Mesendoderm (in vitro differentiated cells): Measurements from ENCODE around the gene MYL1. TPM values are rescaled to one million over a fixed set of nuclear protein-coding genes. Genes with fewer than 3 reads are reported as not detected.

Experiments
- DNase-seq: peaks from one replicate; pipeline ENCODE4 v3.0.0; 2013
- H2AK5ac ChIP-seq: 2 replicates; pipeline ENCODE4 v1.6.1; 2013; ENCODE audit warnings: low read length, inconsistent platforms
- H2BK120ac ChIP-seq: 2 replicates; pipeline ENCODE4 v1.6.1; 2013; ENCODE audit warnings: low read depth, mild to moderate bottlenecking, low read length, moderate library complexity, mixed read lengths
- H2BK15ac ChIP-seq: replicated peaks from 2 replicates; pipeline ENCODE4 v1.6.1; 2013; ENCODE audit warnings: low read depth, mild to moderate bottlenecking, moderate library complexity
- H2BK5ac ChIP-seq: 2 replicates; pipeline ENCODE4 v1.6.1; 2013; ENCODE audit warnings: low read length, inconsistent platforms
- H3K18ac ChIP-seq: 2 replicates; pipeline ENCODE4 v1.6.1; 2013; ENCODE audit warnings: mild to moderate bottlenecking, low read length, mixed read lengths
- H3K23ac ChIP-seq: one replicate; pipeline ENCODE4 v1.6.1; 2013; ENCODE audit warnings: low read length
- H3K27ac ChIP-seq: 2 replicates; pipeline ENCODE4 v1.5.1; 2013; ENCODE audit warnings: low read depth, mild to moderate bottlenecking, inconsistent platforms, low read length, moderate library complexity
- H3K27me3 ChIP-seq: 2 replicates; pipeline ENCODE4 v1.6.1; 2013; ENCODE audit warnings: low read length, control low read depth, mild to moderate bottlenecking, inconsistent platforms; ENCODE audit not compliant: insufficient read depth, poor library complexity
- H3K36me3 ChIP-seq: 2 replicates; pipeline ENCODE4 v1.6.1; 2013; ENCODE audit warnings: low read length, inconsistent platforms; ENCODE audit not compliant: control insufficient read depth, insufficient read depth
- H3K4ac ChIP-seq: one replicate; pipeline ENCODE4 v1.6.1; 2013; ENCODE audit warnings: low read depth, mild to moderate bottlenecking, low read length, moderate library complexity
- H3K4me1 ChIP-seq: 2 replicates; pipeline ENCODE4 v1.6.1; 2013; ENCODE audit warnings: low read depth, low read length, inconsistent platforms; ENCODE audit not compliant: control insufficient read depth
- H3K4me2 ChIP-seq: 2 replicates; pipeline ENCODE4 v1.6.1; 2013; ENCODE audit warnings: low read length
- H3K4me3 ChIP-seq: 2 replicates; pipeline ENCODE4 v1.5.1; 2013; ENCODE audit warnings: mild to moderate bottlenecking, low read length
- H3K56ac ChIP-seq: one replicate; pipeline ENCODE4 v1.6.1; 2013; ENCODE audit warnings: low read length
- H3K79me1 ChIP-seq: 2 replicates; pipeline ENCODE4 v1.6.1; 2013; ENCODE audit warnings: low read length, inconsistent platforms
- H3K79me2 ChIP-seq: 2 replicates; pipeline ENCODE4 v1.6.1; 2013; ENCODE audit warnings: mild to moderate bottlenecking, low read length; ENCODE audit not compliant: control insufficient read depth, insufficient read depth
- H3K9ac ChIP-seq: 2 replicates; pipeline ENCODE4 v1.6.1; 2013; ENCODE audit warnings: low read length, inconsistent platforms
- H4K5ac ChIP-seq: one replicate; pipeline ENCODE4 v1.6.1; 2013; ENCODE audit warnings: low read length
- H4K8ac ChIP-seq: one replicate; pipeline ENCODE4 v1.6.1; 2013; ENCODE audit warnings: low read depth, mild to moderate bottlenecking, control low read depth, low read length, moderate library complexity
- WGBS: extraction: QIAGEN DNeasy Blood & Tissue Kit; methylation state at CpG from one replicate; pipeline ENCODE4 v1.1.7; 2013; ENCODE audit warnings: low lambda C conversion rate, missing lambda C conversion rate; ENCODE audit not compliant: insufficient coverage; ENCODE audit errors: extremely low coverage; 5-methylcytosine and 5-hydroxymethylcytosine counted together
- polyA plus RNA-seq, 2 experiments: library from polyadenylated mRNA; stranded (reverse); fragments of 200-250 nt; gene quantifications; one replicate each; pipeline ENCODE4 v1.2.3, GENCODE V29; 2013

The MYL1 gene
- polyA plus RNA-seq (2013, experiment 1 of 2) = not detected
- not detected for polyA plus RNA-seq (2013, experiment 2 of 2)

DNA sequence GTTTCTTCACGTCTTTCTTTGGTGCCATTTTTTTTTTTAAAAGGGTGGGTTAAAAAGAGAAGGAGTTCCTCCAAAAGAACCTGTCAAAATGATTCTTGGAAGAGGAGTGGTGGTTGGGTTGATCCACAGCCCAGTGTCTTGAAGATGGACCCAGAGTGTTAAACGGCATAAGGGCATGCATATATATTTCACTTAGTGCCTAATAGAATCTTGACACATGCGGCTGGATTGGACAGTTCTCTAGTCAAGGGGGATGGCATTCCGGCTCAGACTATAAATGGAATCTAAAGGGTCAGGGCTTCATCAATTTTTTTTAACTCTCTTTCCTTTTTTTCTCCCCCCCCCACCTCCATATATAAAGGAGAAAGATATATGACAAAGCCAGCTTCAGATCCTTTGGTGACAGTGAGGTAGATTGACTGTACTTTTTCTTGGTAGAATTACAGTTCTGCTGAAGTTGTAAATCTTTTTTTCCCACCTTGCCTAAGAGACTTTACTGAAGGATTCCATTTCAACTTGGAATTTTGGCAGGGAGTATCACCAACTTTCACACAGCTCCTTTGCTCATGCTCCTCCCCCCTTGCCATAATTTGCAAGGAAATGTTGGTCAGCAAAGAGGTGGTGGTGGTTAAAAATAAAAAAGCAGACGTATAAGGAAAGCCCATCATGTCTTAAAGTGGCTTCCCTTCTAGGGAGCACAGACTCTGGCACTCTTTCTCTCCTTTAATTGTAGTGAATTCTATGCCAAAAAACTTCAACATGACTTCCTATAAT lies at the start of gene MYL1:
MYL1 (minus strand) TSS at position 160 of the 774 bp plus-strand sequence; CDS start at position 28, 132 bp downstream.
- no peak within 1 kb of the TSS for H3K27ac ChIP-seq
- no peak within 1 kb of the TSS for H3K4ac ChIP-seq
- no peak within 1 kb of the TSS for H3K23ac ChIP-seq
- H4K5ac ChIP-seq = no peak within 1 kb of the TSS
- H3K36me3 ChIP-seq = no peaks in the 10 kb centered on the region
- no peaks in the 10 kb centered on the region for H3K79me1 ChIP-seq
- no peaks in the 10 kb centered on the region for H3K79me2 ChIP-seq
- no peak within 1 kb of the TSS for H3K18ac ChIP-seq
- no peak for DNase-seq
- H4K8ac ChIP-seq = no peak within 1 kb of the TSS
- no peak within 1 kb of the TSS for H2BK5ac ChIP-seq
- no peaks in the 10 kb centered on the region for H3K27me3 ChIP-seq
- no peak within 1 kb of the TSS for H3K56ac ChIP-seq
- H2BK15ac ChIP-seq = no peak within 1 kb of the TSS
- no peak within 1 kb of the TSS for H2AK5ac ChIP-seq
- no peak within 1 kb of the TSS for H3K9ac ChIP-seq
- no peak within 1 kb of the TSS for H3K4me2 ChIP-seq
- no peak within 1 kb of the TSS for H3K4me3 ChIP-seq
- H2BK120ac ChIP-seq = no peak within 1 kb of the TSS
- no peaks in the 10 kb centered on the region for H3K4me1 ChIP-seq
- WGBS = no CpG with 5 or more reads among the region's 5 CpGs

- no peak overlapping the region for H3K4me2 ChIP-seq
- H2BK120ac ChIP-seq = peak overlapping the region; percentile 62
- H3K79me2 ChIP-seq = no peaks in the 10 kb centered on the region
- H3K27ac ChIP-seq = peak overlapping the region; percentile 62
- H3K4me3 ChIP-seq = no peak overlapping the region
- peak overlapping the region; percentile 40 for H2BK5ac ChIP-seq
- peak overlapping the region; percentile 15 for H3K18ac ChIP-seq
- peak; percentile 11 for DNase-seq
- peak overlapping the region; percentile 92 for H3K4ac ChIP-seq
- peaks cover 7% of the 10 kb centered on the region for H3K4me1 ChIP-seq
- no peaks in the 10 kb centered on the region for H3K36me3 ChIP-seq
- H4K5ac ChIP-seq = peak overlapping the region; percentile 87
- H3K23ac ChIP-seq = no peak overlapping the region
- H4K8ac ChIP-seq = no peak overlapping the region
- H2AK5ac ChIP-seq = peak overlapping the region; percentile 99
- peak overlapping the region; percentile 14 for H3K9ac ChIP-seq
- H3K56ac ChIP-seq = peak overlapping the region; percentile 83
- no peak overlapping the region for H2BK15ac ChIP-seq
- H3K27me3 ChIP-seq = no peaks in the 10 kb centered on the region
- no peaks in the 10 kb centered on the region for H3K79me1 ChIP-seq
Measured at GRCh38 chr2:210363876-210364275, 48.9 kb upstream of the MYL1 start.

DNA sequence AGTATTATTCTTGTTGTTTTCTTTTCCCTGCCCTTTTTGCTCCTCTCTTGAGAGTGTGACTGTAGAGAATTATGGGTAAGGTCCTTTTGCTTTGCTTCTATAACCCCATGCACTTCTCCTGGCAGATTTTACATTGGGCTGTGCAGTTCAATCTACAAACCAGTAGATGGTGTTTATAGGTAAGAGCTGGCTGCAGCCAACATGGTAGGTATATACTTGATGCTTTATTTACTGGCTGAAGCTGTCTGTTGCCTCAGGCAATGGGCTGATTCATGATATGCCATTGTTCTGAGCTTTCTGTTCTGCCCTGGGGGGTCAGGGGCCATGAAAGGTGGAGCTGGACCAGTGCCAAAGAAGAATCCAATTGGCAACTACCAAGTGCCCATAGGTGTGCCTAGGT lies 48.3 kb upstream of the MYL1 start:
- H3K27me3 ChIP-seq = no peaks in the 10 kb centered on the region
- no peaks in the 10 kb centered on the region for H3K79me1 ChIP-seq
- H3K36me3 ChIP-seq = no peaks in the 10 kb centered on the region
- no peak overlapping the region for H4K8ac ChIP-seq
- H3K9ac ChIP-seq = no peak overlapping the region
- peak overlapping the region; percentile 99 for H2AK5ac ChIP-seq
- no peak overlapping the region for H2BK120ac ChIP-seq
- H3K27ac ChIP-seq = no peak overlapping the region
- H2BK5ac ChIP-seq = peak overlapping the region; percentile 40
- peaks cover 7% of the 10 kb centered on the region for H3K4me1 ChIP-seq
- no peak overlapping the region for H3K18ac ChIP-seq
- DNase-seq = peak; percentile 80
- H3K4me2 ChIP-seq = no peak overlapping the region
- peak overlapping the region; percentile 83 for H3K56ac ChIP-seq
- H4K5ac ChIP-seq = no peak overlapping the region
- H2BK15ac ChIP-seq = no peak overlapping the region
- no peaks in the 10 kb centered on the region for H3K79me2 ChIP-seq
- H3K23ac ChIP-seq = no peak overlapping the region
- no peak overlapping the region for H3K4me3 ChIP-seq
- peak overlapping the region; percentile 5 for H3K4ac ChIP-seq

DNA sequence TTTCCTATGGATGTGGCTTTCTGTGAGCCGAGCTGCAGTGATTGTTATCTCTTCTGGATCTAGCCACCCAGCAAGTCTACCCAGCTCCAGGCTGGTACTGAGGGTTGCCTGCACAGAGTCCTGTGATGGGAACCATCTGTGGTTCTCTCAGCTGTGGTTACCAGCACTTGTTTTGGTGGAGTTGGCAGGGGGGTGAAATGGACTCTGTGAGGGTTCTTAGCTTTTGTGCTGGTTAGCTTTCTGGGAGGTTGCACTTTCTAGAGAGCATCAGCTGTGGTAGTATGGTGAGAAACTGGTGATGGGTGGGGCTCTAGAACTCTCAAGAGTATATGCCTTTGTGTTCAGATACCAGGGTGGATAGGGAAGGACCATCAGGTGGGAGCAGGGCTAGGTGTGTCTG lies 45.4 kb upstream of the MYL1 start:
- Histone ChIP-seq H4K8ac (no peak overlapping the region), H3K4me2 (no peak overlapping the region), H2AK5ac (no peak overlapping the region), H4K5ac (no peak overlapping the region), H3K27me3 (no peaks in the 10 kb centered on the region), H3K27ac (no peak overlapping the region), H3K18ac (no peak overlapping the region), H3K79me2 (no peaks in the 10 kb centered on the region), H2BK15ac (no peak overlapping the region), H2BK120ac (no peak overlapping the region), H3K79me1 (no peaks in the 10 kb centered on the region), H3K4ac (no peak overlapping the region), H2BK5ac (no peak overlapping the region), H3K4me1 (peaks cover 7% of the 10 kb centered on the region), H3K36me3 (no peaks in the 10 kb centered on the region), H3K9ac (no peak overlapping the region), H3K23ac (no peak overlapping the region), H3K56ac (no peak overlapping the region), H3K4me3 (no peak overlapping the region)
- DNase-seq = no peak
- no CpG with 5 or more reads among the region's 1 CpG for WGBS

DNA sequence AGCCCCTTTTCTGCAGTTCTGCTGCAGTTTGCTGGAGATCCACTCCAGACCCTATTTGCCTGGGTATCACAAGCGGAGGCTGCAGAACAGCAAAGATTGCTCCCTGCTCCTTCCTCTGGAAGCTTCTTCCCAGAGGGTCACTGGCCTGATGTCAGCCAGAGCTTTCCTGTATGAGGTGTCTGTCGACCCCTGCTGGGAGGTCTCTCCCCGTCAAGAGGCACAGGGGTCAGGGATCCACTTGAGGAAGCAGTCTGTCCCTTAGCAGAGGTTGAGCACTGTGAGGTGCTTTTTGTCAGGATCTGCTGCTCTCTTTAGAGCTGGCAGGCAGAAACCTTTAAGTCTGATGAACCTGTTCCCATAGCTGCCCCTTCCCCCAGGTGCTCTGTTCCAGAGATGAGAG lies 42.0 kb upstream of the MYL1 start:
- Histone ChIP-seq H3K4me2 (no peak overlapping the region), H3K4me1 (no peaks in the 10 kb centered on the region), H3K79me2 (no peaks in the 10 kb centered on the region), H3K79me1 (no peaks in the 10 kb centered on the region), H2AK5ac (no peak overlapping the region), H3K27ac (no peak overlapping the region), H3K4me3 (no peak overlapping the region), H3K56ac (no peak overlapping the region), H4K5ac (no peak overlapping the region), H3K9ac (no peak overlapping the region), H3K27me3 (no peaks in the 10 kb centered on the region), H3K18ac (no peak overlapping the region), H3K4ac (no peak overlapping the region), H3K23ac (no peak overlapping the region), H3K36me3 (no peaks in the 10 kb centered on the region), H4K8ac (no peak overlapping the region), H2BK5ac (no peak overlapping the region), H2BK120ac (no peak overlapping the region), H2BK15ac (no peak overlapping the region)
- peak; percentile 37 for DNase-seq
- no CpG with 5 or more reads among the region's 3 CpGs for WGBS

GRCh38 chr2:210337159-210337558 lies 22.2 kb upstream of the MYL1 start:
- Histone ChIP-seq H2BK120ac (no peak overlapping the region), H4K8ac (no peak overlapping the region), H3K9ac (no peak overlapping the region), H3K79me2 (no peaks in the 10 kb centered on the region), H3K4me3 (no peak overlapping the region), H3K4ac (no peak overlapping the region), H2AK5ac (no peak overlapping the region), H3K4me1 (no peaks in the 10 kb centered on the region), H2BK15ac (no peak overlapping the region), H3K79me1 (no peaks in the 10 kb centered on the region), H3K36me3 (no peaks in the 10 kb centered on the region), H3K18ac (no peak overlapping the region), H3K27me3 (no peaks in the 10 kb centered on the region), H2BK5ac (no peak overlapping the region), H4K5ac (no peak overlapping the region), H3K27ac (no peak overlapping the region), H3K4me2 (no peak overlapping the region), H3K23ac (no peak overlapping the region), H3K56ac (no peak overlapping the region)
- peak; percentile 18 for DNase-seq
- no CpG with 5 or more reads among the region's 2 CpGs for WGBS
